HG03575 (cell line): ENCODE measurements around the gene ARHGAP4.

ENCODE experiments used
- ATAC-seq: cut with Tn5 transposase; IDR thresholded peaks from one replicate; pipeline ENCODE4 v1.9.1; 2021; ENCODE audit not compliant: unreplicated experiment, insufficient number of reproducible peaks, low FRiP score; ENCODE audit errors: extremely low read depth

The ARHGAP4 gene

DNA sequence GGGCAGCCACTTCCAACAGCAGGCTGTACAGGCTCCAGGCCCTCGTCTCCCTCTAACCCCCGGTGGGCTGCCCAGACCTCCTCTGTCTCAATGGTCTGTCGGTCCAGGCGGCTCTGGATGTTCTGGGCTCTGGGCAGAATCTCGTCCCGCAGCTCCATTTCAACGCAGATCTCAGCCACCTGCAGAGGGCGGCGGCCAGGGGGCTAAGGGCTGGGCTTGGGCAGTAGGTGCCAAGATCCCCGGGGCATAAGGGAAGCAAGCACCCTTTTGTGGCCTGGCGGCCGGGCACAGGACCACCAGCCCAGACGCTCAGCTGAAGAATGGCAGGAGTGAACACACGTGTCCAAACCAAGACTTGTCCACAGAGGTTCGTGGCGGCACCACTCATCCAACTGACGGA is 12.4 kb downstream of the ARHGAP4 start:
- no peak for ATAC-seq

DNA sequence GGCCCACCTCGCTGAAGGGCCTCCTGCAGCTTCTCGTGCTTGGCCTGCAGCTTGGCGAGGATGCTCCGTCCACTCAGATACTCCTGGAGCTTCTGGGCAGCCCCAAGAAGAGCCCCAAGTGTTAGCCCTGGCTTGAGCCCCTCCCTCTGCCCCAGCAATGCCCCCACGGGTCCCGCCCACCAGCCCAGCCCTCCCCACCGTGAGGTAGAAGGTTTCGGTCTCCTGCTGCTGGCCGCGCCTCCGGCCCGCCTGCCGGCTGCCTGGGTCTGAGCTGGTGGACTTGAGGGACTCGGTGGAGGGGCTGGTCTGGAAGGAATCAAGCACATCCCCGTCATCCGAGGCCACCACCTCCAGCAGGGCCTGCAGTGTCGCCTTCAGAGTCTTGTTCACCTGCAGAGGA is 12.9 kb downstream of the ARHGAP4 start:
- no peak for ATAC-seq

DNA sequence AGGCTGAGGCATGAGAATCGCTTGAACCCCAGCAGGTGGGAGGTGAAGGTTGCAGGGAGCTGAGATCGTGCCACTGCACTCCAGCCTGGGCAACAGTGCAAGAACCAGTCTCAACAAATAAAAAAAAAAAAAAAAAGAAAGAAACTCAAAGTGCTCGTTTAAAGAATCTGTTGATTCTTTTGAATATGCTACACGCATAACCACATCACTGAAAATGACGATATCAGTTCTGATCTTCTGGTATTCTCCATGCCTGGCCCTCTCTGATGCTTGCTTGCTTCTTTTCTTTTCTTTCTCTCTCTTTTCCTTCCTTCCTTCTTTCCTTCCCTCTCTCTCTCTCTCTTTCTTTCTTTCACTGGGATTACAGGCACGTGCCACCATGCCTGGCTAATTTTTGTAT is 14.3 kb downstream of the ARHGAP4 start:
- no peak for ATAC-seq

DNA sequence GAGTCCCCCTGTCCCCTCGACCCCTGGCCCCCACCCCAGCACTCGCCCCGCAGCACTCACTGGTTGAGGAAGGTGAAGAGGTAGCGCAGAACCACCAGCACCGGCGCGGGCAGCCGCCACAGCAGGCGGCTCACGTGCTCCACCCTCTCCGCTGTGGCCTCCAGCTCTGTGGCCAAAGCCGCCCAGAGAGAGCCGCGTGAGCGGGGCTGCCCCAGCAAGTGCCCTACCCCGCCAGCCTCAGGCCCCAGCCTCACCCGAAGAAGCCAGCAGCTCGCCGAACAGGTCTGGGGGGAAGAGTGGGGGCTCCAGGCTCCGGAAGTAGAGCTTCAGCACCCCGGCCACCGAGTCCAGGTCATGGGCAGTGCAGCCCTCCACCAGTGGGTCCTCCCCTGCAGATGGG is 15.6 kb downstream of the ARHGAP4 start:
- ATAC-seq: no peak

DNA sequence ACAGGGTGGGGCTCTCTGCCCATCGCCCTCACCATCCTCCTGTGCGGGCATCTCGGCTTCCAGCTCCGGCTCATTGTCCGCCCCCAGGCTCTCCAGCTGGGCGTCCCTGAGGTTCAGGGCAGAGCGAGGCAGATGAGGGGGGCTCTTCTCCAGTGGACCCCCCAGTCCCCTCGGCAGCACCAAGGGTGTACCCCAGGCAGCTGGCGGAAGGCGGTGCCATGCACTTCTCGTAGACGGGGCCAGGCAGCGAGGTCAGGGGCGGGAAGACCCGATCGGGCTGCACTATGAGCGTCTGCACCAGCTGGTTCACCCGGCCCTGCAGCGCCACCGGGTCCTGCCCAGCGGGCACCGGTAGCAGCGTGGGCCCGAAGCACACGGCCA is 16.1 kb downstream of the ARHGAP4 start:
- ATAC-seq: no peak

DNA sequence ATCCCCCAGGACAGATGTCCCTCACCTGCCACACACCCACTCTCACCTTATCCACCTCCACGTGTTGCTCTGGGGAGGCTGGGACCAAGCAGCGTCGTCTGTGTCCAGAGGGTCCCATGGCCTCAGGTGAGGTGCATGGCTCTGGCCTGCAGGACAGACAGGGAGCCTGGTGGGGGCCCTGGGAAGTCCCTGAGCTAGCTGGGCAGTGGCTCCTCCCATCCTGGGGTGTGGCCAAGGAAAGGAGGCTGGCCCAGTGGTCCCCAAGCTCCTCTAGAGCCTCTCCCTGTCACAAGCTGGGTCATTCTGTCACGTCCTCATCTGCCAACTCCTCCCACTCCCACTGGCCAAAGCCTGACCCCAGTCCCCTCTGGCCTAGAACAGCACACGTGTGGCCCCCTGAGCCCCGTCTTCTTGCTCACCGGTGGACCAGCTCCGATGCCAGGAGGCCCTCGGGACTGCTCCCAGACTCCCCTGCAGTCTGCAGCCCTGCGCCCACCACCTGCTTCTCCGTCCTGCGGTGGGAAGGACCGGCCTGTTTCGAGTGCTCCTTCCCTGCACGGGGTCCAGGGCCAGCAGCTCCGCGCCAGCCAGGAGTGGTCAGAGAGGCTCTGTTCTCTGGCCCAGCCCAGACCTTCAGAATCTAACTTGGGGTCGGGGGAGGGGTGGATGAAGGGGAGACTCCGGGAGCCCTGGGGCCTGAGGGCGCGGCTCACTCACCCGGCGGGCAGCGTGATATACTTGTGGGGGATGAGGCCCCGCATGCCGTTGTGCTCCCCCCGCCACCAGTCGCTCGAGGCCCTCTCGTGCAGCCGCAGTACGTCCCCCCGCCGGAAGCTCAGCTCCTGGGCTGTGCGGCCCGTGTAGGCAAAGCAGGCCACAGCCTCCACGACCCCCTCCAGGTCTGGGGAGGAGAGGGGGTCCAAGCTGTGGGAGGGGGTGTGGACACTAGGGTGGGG is 16.8 kb downstream of the ARHGAP4 start:
- no peak for ATAC-seq

DNA sequence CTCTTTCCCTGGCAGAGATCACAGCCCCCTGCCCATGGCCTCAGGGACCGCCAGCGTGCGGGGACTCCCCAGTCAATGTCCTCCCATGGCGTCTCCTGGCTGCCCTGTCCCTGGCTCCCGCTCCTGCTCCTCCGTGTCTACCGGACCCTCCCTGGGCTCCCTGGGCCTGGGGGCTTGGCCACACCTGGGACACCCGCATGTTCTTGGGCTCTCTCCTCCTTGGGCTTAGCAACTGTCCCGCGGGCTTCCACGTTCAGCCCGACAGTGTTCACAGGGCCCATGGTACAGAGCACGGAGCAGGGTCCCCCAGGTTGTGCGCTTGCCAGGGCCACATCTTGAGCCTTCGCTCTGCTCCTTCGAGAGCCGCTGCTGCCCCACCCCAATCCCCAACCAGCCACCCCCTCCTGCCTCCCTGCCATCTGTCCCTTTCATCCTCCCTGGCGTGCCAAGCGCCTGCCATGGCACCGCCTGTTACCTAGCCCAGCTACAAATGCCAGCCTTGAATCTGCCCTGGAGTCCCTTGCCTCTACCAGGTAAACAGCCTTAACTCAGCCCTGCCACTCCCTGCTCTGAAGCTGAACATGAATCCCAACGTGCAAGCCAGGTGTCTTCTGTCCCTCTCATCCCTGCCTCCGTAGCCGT is 17.7 kb downstream of the ARHGAP4 start:
- ATAC-seq: no peak

DNA sequence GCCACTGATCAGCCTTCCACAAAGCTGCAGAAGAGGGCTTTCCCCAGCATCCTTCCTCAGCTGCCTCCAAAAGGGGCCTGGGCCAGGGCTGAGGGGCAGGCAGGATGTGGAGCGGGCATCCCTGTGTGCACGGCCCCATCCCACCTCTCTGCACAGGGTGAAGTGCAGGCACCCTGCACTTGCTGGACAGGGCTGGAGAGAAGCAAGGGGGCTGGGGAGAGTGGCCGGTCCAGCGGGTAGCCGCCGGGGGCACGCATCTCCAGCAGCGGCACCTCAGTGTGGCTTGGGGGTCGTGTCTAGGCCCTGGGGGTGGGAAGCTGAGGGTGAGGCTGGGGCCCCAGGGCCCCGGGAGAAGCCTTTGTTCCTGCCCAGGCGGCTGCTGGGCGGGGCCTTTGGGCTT is 18.6 kb downstream of the ARHGAP4 start:
- no peak for ATAC-seq

DNA sequence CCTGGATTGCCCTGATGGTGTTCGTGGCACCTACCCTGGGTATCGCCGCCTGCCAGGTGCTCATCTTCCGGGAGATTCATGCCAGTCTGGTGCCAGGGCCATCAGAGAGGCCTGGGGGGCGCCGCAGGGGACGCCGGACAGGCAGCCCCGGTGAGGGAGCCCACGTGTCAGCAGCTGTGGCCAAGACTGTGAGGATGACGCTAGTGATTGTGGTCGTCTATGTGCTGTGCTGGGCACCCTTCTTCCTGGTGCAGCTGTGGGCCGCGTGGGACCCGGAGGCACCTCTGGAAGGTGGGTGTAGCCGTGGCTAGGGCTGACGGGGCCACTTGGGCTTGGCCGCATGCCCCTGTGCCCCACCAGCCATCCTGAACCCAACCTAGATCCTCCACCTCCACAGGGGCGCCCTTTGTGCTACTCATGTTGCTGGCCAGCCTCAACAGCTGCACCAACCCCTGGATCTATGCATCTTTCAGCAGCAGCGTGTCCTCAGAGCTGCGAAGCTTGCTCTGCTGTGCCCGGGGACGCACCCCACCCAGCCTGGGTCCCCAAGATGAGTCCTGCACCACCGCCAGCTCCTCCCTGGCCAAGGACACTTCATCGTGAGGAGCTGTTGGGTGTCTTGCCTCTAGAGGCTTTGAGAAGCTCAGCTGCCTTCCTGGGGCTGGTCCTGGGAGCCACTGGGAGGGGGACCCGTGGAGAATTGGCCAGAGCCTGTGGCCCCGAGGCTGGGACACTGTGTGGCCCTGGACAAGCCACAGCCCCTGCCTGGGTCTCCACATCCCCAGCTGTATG is 19.7 kb downstream of the ARHGAP4 start:
- no peak for ATAC-seq

DNA sequence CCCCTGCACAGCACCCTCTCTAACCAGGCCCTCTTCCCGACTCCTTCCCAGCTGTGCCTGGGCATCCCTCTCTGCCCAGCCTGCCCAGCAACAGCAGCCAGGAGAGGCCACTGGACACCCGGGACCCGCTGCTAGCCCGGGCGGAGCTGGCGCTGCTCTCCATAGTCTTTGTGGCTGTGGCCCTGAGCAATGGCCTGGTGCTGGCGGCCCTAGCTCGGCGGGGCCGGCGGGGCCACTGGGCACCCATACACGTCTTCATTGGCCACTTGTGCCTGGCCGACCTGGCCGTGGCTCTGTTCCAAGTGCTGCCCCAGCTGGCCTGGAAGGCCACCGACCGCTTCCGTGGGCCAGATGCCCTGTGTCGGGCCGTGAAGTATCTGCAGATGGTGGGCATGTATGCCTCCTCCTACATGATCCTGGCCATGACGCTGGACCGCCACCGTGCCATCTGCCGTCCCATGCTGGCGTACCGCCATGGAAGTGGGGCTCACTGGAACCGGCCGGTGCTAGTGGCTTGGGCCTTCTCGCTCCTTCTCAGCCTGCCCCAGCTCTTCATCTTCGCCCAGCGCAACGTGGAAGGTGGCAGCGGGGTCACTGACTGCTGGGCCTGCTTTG is 20.5 kb downstream of the ARHGAP4 start:
- no peak for ATAC-seq

DNA sequence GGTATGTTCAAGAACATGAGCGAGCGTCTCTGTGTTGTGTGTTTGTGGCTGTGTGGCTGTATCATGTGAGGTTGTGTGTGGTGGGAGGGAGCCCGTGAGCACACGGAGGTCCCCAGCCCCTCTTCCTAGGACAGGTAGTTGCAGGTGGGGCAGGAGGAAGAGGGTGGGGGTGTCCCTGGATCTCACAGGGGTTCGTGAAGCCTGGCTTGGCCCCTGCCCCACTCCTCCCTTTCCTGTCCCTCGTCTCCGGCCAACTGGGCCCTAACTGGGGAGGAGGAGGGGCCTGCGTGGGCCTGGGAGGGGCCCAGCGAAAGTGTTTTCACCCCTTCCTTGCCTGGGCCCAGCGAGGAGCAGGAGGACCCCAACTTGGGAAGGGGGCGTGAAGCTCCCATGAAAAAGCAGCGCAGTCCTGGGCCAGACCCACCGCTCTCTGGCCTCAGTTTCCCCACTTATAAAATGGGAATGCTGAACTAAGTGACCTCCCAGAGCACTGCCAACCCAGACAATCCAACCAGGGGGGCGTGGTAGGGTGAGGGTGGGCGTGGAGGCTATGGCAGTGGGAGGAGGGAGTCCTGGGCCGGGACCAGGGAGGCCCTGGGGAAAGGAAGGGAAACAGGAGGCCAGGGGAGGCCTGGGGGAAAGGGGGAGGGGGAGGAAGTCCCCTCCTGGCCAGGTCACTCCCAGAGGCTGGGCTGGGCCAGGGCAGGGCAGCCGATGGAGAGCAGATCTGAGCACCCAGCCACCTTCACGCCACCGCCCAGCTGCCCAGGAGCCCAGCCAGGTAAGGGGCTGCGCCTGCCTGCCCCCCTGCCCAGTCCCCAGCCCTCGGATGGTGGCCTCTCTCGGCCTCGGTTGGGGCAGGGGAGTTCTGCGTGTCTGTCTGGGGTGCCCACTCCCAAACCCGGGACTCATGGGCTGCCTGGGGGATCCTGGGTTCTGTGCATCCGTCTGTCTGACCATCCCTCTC is 21.8 kb downstream of the ARHGAP4 start, which contains the start of gene AVPR2:
Gene AVPR2, plus strand, starts transcription at position 683 of the 967 bp plus-strand sequence. CDS start 473 bp downstream, outside the sequence.
- ATAC-seq: no peak

DNA sequence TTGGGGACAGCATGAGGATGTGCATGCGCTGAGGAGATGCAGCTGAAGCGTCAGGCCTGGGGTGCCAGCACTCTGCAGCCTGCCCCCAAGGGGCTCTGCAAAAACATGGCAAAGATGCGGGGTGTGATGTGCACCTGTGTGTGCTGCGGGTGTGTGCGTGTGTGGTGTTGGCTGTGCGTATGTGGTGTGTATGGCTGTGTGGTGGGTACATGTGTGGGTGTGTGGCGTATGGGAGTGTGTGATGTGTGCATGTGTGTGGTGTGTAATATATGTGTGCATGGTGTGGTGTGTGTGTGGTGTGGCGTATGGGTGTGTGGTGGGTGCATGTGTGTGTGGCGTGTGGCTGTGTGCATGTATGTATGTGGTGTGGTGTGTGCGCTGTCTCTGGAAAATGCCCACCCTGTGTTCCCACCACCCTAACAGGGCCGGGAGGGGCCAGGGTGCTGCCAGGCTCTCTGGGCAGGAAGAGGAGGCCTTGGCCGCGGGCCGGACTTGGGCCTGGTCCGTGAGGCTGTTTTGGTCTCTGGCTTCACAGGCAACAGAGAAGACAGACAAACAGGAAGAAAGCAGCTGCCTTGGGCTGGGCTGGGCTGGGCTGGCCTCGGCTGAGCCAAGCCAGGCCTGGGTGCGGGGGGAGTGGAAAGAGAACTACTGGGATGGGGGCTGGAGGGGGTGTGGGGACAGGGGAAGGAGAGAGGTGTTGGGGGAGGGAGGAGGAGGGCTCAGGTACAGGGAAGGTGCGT is 22.7 kb downstream of the ARHGAP4 start:
- no peak for ATAC-seq

DNA sequence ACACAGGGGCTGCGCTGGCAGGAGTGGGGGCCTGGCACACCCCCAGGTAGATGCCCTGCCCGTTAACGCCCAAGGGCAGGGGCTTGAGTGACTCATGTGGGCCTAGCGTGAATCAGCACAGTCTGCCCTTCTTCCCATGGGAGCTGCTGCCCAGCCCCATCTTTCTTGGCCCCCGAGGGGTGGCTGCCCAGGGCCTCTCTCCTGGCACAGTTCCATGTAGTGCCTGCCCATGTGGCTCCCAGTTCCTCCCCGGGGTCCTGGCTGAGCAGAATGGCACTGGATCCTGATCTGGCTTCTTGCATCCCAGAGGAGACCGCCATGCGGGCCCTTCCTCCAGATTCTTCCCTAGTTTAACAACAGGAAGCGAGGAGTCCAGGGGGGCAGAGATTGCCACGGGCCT is 23.7 kb downstream of the ARHGAP4 start:
- ATAC-seq: no peak

DNA sequence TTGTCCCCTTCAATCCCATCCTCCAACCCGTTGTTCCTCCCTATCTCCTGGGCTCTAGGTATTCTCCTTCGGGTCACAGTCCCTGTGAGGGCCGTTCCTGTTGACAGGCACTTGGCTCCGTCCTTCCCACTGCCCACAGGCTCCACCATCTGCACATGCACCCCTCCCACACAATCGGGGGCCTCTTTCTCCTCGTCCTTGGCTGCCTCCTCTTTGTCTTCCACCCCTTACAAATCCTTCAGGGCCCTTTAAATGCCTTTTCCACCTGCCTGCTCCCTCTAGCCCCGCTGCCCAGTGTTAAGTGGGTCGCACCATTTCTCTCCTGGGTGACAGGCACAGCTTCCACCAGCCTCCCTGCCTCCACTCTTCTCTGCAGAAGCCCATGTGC is 24.3 kb downstream of the ARHGAP4 start:
- no peak for ATAC-seq

DNA sequence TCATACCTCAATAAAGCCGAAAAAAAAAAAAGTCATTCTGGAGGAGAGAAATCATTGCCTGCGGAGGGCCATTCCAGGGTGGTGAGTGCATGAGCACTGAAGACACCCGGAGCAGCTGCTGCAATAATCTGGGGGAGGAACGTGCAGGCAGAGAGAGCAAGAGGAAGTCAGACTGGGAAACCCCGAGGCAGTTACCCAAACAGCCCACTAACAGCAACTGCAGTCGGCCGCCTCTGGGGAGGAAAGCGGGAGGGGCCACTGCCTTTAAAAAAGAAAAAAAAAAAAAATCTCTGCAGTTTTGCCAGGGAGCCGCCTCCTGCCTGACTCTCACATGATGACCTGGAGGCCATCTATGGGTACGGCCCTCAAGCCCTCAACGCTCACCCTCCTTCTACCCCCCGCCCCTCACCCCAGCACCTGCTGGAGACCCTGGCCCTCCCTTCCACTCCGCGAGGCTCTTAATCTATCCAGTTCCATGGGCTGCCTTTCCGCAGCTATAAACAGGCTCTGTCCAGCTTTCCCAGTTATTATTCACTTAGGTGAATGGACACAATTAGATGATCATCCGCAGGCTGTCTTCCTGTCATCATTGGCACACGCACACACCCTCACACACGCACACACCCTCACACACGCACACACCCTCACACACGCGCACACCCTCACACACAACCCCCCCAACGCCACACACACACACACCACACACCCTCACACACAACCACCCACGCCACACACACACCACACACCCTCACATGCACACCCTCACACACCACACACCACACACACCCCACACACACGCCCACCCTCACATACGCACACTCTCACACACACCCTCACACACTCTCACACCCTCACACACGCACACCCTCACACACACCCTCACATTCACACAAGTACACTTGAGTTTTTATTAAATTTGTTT is 25.0 kb downstream of the ARHGAP4 start:
- peak; percentile 75 for ATAC-seq

DNA sequence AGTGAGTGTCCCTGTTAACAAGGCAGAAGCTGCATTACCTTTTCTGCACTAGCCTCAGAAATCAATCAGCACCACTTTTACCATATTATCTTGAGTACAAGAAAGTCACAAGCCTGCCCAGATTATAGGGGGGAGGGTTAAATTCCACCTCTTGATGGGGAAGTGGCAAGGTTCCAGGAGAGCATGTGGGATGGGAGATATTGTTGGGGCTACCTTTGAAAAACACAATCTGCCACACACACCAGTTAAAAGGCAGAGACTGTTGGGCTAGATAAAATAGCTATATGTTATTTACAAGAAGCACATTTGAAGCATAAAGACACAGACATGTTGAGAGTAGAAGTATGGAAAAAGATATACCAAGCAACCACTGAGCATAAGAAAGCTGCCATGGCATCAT is 28.2 kb downstream of the ARHGAP4 start:
- no peak for ATAC-seq

DNA sequence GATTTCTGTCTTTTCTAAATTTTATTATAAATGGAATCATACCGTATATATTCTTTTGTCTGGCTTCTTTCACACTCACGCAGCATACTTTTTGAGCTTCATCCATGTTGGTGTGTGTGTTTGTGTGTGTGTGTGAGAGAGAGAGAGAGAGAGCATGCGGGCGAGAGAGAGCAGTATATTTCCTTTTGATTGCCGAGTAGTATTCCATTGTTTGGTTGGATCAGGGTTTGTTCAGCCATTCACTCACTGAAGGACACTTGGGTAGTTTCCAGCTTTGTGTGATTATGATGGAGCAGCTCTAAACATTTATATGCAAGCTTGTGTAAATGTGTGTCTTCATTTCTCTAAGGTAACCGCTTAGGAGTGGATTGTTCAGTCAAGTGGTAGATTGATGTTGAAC is 36.9 kb downstream of the ARHGAP4 start:
- no peak for ATAC-seq
